ENCODE data around the gene ANKRD37. TPM values are rescaled to one million over a fixed set of nuclear protein-coding genes. Genes with fewer than 3 reads are reported as not detected.
A peak's percentile ranks its signal among the peaks of the same experiment; 100 is the strongest.

ANKRD37 gene
- total RNA-seq, 1 donor = 22.8 TPM

GRCh38 chr4:185425647-185426352, 29.2 kb downstream of the ANKRD37 start, which contains the start of gene UFSP2:
Gene UFSP2 (minus strand): TSS chr4:185425964. CDS start chr4:185425868, 96 bp downstream.
- peak within 1 kb of the TSS; percentile 83 for H3K4me2 ChIP-seq (ENCODE audit: insufficient read depth, low read length)
- H4K20me1 ChIP-seq (ENCODE audit: insufficient read depth, low read length) = peaks cover 3% of the 10 kb centered on the region
- peaks cover 29% of the 10 kb centered on the region for H3K79me2 ChIP-seq (ENCODE audit: insufficient read depth, low read length)
- DNase-seq (ENCODE audit: insufficient read length, low spot score, missing footprints) = peak; percentile 95
- H3K4me3 ChIP-seq (ENCODE audit: insufficient read depth, low read length) = peak within 1 kb of the TSS; percentile 74
- H3K9me3 ChIP-seq (ENCODE audit: low read depth, low read length) = no peaks in the 10 kb centered on the region
- H3K36me3 ChIP-seq (ENCODE audit: insufficient read depth, low read length) = no peaks in the 10 kb centered on the region
- no peaks in the 10 kb centered on the region for H3K27me3 ChIP-seq (ENCODE audit: insufficient read depth, low read length)
- H3K27ac ChIP-seq (ENCODE audit: low read depth, low read length) = peak within 1 kb of the TSS; percentile 100
- H2AFZ ChIP-seq (ENCODE audit: low read length) = peak within 1 kb of the TSS; percentile 99
- H3K4me1 ChIP-seq (ENCODE audit: insufficient read depth, low read length) = peaks cover 30% of the 10 kb centered on the region
- TF ChIP-seq CTCF (IDR thresholded peaks at IDR 0.05; ENCODE audit: extremely low read depth, low read depth, low read length) = no peak

- no peaks in the 10 kb centered on the region for H3K9me3 ChIP-seq (ENCODE audit: low read depth, low read length)
- peaks cover 17% of the 10 kb centered on the region for H3K4me1 ChIP-seq (ENCODE audit: insufficient read depth, low read length)
- no peaks in the 10 kb centered on the region for H4K20me1 ChIP-seq (ENCODE audit: insufficient read depth, low read length)
- no peak for TF ChIP-seq CTCF (IDR thresholded peaks at IDR 0.05; ENCODE audit: extremely low read depth, low read depth, low read length)
- H2AFZ ChIP-seq (ENCODE audit: low read length) = no peak overlapping the region
- DNase-seq (ENCODE audit: insufficient read length, low spot score, missing footprints) = no peak
- no peak overlapping the region for H3K4me3 ChIP-seq (ENCODE audit: insufficient read depth, low read length)
- no peak overlapping the region for H3K27ac ChIP-seq (ENCODE audit: low read depth, low read length)
- peaks cover 29% of the 10 kb centered on the region for H3K79me2 ChIP-seq (ENCODE audit: insufficient read depth, low read length)
- no peaks in the 10 kb centered on the region for H3K27me3 ChIP-seq (ENCODE audit: insufficient read depth, low read length)
- no peak overlapping the region for H3K4me2 ChIP-seq (ENCODE audit: insufficient read depth, low read length)
- H3K36me3 ChIP-seq (ENCODE audit: insufficient read depth, low read length) = no peaks in the 10 kb centered on the region
Observed at GRCh38 chr4:185426960-185427688, 30.5 kb downstream of the ANKRD37 start.

GRCh38 chr4:185429660-185430059, 33.0 kb downstream of the ANKRD37 start:
- no peak overlapping the region for H3K4me2 ChIP-seq (ENCODE audit: insufficient read depth, low read length)
- no peaks in the 10 kb centered on the region for H3K27me3 ChIP-seq (ENCODE audit: insufficient read depth, low read length)
- H4K20me1 ChIP-seq (ENCODE audit: insufficient read depth, low read length) = no peaks in the 10 kb centered on the region
- H3K4me1 ChIP-seq (ENCODE audit: insufficient read depth, low read length) = peaks cover 5% of the 10 kb centered on the region
- TF ChIP-seq CTCF (IDR thresholded peaks at IDR 0.05; ENCODE audit: extremely low read depth, low read depth, low read length) = no peak
- no peak overlapping the region for H3K4me3 ChIP-seq (ENCODE audit: insufficient read depth, low read length)
- no peak overlapping the region for H3K27ac ChIP-seq (ENCODE audit: low read depth, low read length)
- DNase-seq (ENCODE audit: insufficient read length, low spot score, missing footprints) = no peak
- peaks cover 10% of the 10 kb centered on the region for H3K79me2 ChIP-seq (ENCODE audit: insufficient read depth, low read length)
- H3K9me3 ChIP-seq (ENCODE audit: low read depth, low read length) = no peaks in the 10 kb centered on the region
- no peak overlapping the region for H2AFZ ChIP-seq (ENCODE audit: low read length)
- H3K36me3 ChIP-seq (ENCODE audit: insufficient read depth, low read length) = no peaks in the 10 kb centered on the region

- no peak overlapping the region for H2AFZ ChIP-seq (ENCODE audit: low read length)
- no peaks in the 10 kb centered on the region for H3K4me1 ChIP-seq (ENCODE audit: insufficient read depth, low read length)
- H3K27me3 ChIP-seq (ENCODE audit: insufficient read depth, low read length) = no peaks in the 10 kb centered on the region
- no peak overlapping the region for H3K4me2 ChIP-seq (ENCODE audit: insufficient read depth, low read length)
- H4K20me1 ChIP-seq (ENCODE audit: insufficient read depth, low read length) = no peaks in the 10 kb centered on the region
- TF ChIP-seq CTCF (IDR thresholded peaks at IDR 0.05; ENCODE audit: extremely low read depth, low read depth, low read length) = no peak
- H3K9me3 ChIP-seq (ENCODE audit: low read depth, low read length) = no peaks in the 10 kb centered on the region
- no peak overlapping the region for H3K4me3 ChIP-seq (ENCODE audit: insufficient read depth, low read length)
- no peak for DNase-seq (ENCODE audit: insufficient read length, low spot score, missing footprints)
- no peaks in the 10 kb centered on the region for H3K36me3 ChIP-seq (ENCODE audit: insufficient read depth, low read length)
- H3K79me2 ChIP-seq (ENCODE audit: insufficient read depth, low read length) = no peaks in the 10 kb centered on the region
- H3K27ac ChIP-seq (ENCODE audit: low read depth, low read length) = no peak overlapping the region
Observed at GRCh38 chr4:185435466-185435865, 38.8 kb downstream of the ANKRD37 start.
